Endothelial cell of hepatic sinusoid (primary cell): ENCODE results near the gene GNA15.

Experiments used
- in situ Hi-C: cut with HindIII; loops from 2 replicates; pipeline ENCODE4 v1.10.0; 2017; ENCODE audit warnings: low sequenced_read_pairs

GNA15 gene

DNA sequence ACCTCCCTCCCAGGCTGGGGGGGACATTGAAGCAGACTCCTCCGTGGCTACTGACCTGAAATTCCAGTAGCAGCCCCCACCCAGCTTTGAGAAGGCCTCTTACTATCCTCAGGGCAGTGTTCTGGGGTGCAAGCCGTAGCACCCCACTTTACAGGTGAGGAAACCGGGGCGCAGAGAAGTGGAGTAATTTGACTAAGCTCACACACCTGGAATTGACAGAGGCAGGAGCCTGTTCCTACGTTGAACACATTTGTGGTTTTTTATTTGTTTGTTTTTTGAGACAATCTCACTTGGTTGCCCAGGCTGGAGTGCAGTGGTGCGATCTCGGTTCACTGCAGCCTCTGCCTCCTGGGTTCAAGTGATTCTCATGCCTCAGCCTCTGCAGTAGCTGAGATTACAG lies 28.1 kb downstream of the GNA15 start:
- in situ Hi-C loops, result no loop called here

DNA sequence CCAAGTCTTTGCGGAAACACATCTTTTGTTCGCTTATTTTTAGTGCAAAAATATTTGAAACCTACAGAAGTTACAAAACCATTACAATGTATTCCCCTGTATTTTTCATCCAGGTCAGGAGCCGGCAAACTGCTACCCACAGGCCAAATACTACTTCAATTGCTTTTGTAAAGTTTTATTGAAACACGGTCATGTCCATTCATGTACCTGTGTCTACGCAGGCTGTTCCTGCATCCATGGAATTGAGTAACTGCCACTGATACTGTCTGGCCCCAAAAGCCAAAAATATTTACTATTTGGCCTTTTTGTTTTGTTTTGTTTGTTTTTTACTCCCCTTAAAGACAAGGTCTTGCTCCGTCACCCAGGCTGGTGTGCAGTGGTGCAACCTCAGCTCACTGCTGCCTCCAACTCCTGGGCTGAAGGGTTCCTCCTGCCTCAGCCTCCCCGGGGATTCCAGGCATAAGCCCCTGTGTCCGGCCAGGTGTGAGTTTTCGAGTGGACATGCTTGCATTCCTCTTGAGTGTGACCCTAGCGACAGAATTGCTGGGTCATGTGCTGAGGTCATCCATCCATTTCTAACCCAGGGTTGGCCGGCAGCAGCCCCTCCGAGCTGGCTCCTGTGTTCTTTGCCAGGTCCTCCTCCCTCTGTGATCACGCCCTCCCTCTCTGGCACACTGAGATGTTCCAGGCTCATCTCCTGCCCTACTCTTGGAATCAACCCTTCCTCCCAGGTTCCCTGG lies 31.9 kb downstream of the GNA15 start:
- in situ Hi-C loops, result no loop called here

DNA sequence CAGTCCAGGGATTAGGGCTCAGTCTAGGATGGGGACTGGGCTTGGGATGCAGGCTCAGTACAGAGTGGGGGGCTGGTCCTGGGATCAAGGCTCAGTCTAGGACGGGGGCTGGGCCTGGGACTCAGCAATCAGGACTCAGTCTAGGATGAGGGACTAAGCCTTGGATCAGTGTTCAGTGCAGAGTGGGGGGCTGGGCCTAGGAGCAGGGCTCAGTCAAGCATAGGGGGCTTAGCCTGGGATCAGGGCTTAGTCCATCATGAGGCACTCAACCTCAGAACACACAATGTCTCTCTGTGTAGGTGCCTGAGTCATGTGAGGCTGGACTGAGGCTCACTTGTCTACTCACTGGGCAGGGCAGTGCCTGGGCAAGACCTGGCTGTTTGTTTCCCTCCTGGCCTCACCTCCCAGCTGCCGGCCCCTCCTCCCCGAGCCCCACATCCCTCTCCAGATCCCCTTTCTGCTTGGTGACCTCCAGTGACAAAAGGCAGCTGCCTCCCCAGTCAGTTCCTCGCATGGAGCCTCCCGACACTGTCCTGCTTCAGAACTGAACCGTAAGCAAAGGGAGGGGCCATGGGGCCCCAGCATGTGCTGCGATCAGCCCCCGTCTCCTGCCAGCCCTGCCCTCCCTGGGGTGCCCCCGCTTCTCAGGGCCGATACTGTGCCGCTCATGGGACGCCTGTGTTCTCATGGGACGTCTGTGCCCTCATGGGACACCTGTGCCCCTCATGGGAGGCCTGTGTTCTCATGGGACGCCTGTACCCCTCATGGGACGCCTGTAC lies 36.2 kb downstream of the GNA15 start:
- in situ Hi-C loops, result loop anchor here (10.0 kb wide), 3 partner anchors 47 to 227 kb away; partner anchors contain the start of genes TLE2 and ZNF77

DNA sequence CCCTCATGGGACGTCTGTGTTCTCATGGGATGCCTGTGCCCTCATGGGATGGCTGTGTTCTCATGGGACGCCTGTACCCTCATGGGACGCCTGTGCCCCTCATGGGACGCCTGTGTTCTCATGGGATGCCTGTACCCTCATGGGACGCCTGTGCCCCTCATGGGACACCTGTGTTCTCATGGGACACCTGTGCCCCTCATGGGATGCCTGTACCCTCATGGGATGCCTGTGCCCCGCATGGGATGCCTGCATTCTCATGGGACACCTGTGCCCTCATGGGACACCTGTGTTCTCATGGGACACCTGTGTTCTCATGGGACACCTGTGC lies 36.8 kb downstream of the GNA15 start:
- in situ Hi-C loops, result loop anchor here (10.0 kb wide), 3 partner anchors 48 to 228 kb away; partner anchors contain the start of genes TLE2 and ZNF77

DNA sequence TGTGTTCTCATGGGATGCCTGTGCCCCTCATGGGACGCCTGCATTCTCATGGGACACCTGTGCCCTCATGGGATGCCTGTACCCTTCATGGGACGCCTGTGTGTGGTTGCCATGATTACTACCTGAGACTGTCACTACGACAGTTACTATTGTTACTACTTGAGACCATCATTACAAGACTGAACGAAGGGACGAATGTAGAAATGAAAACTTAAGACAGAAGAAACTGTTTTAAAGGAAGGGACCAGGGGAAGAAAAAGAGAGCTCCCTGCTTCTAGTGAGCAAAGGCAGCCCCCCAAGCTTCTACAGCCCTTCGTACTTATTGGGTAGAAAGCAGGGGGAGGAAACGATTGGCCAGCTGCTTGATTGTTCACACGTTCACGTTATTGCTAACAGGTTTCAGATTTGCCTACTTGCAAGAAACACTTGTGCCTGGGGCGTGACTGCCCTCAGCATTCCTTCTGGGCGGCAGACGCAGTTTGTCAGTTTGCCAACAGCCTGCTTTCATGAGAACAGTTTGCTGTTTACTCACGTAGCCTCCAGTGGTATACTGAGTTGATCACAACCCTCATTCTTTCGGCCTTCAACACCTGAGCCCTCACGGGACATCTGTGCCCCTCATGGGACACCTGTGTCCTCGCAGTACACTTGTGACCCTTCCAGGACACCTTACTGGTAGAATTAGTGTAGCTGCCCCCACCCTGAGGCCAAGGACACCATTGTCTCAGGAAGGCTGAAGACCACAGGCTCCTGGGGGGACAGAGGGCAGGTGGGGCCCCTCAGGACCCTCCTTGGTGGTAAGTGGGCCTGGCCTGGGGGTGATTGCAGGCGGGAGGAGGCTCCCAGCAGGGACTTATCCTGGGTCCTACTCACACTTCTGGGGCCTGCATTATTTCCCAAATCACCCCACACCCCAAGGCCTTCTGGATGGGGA lies 40.2 kb downstream of the GNA15 start:
- in situ Hi-C loops, result loop anchor here (5.0 to 10.0 kb wide), 5 partner anchors 51 to 231 kb away; partner anchors contain the start of genes TLE2 and ZNF77

DNA sequence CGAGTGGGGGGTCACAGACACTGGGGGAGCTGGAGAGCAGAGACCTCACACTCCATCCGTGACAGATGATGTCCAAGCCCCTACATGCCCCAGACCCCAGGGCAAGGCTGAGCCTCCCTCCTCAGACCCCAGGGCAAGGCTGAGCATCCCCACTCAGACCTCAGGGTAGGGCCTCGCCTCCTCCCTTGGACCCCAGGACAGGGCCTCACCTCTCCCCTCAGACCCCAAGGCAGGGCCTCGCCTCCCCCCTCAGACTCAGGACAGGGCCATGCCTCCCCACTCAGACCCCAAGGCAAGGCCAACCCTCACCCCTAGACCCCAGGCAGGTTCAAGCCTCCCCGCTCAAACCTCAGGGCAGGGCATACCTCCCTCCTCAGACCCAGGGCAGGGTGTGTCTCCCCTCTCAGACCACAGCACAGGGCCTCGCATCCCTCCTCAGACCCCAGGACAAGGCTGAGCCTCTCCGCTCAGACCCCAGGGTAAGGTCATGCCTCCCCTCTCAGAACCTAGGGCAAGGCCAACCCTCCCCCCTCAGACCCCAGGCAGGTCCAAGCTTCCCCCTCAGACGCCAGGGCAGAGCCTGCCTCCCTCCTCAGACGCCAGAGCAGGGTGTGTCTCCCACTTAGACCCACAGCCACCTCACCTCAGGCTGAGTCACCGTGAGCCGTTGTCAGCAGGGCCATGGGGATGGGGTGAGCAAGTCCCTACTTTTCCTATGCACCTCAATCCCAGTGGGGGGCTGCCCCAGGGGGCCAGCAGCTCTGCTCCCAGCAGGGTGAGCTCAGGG lies 41.1 kb downstream of the GNA15 start:
- in situ Hi-C loops, result loop anchor here (5.0 to 10.0 kb wide), 5 partner anchors 52 to 232 kb away; partner anchors contain the start of genes TLE2 and ZNF77

DNA sequence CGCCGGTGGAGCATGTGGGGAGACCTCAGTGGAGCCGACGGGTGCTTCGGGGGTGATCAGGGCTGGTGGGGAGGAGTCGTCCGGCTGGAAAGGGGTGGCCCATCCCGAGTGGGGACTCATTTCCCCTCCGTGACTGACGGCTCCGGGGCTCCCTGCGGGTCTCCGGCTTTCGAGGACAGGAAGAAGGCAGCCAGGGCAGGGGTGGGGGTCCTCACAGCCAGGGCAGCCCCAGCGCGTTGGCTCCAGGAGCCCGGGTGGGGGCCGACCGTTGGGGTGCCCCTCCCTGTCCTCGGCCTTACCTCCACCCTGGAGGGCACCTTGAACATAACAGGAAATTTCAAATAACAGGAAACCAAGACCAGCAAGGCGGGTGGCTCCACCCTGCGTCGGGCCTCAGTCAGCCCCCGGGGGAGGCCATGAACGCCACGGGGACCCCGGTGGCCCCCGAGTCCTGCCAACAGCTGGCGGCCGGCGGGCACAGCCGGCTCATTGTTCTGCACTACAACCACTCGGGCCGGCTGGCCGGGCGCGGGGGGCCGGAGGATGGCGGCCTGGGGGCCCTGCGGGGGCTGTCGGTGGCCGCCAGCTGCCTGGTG lies 42.6 kb downstream of the GNA15 start, which contains the start of gene S1PR4:
S1PR4 (plus strand) TSS at position 393 of the 596 bp plus-strand sequence; CDS start at position 417, 24 bp downstream.
- in situ Hi-C loops, result loop anchor here (5.0 to 10.0 kb wide), 5 partner anchors 54 to 234 kb away; partner anchors contain the start of genes TLE2 and ZNF77

DNA sequence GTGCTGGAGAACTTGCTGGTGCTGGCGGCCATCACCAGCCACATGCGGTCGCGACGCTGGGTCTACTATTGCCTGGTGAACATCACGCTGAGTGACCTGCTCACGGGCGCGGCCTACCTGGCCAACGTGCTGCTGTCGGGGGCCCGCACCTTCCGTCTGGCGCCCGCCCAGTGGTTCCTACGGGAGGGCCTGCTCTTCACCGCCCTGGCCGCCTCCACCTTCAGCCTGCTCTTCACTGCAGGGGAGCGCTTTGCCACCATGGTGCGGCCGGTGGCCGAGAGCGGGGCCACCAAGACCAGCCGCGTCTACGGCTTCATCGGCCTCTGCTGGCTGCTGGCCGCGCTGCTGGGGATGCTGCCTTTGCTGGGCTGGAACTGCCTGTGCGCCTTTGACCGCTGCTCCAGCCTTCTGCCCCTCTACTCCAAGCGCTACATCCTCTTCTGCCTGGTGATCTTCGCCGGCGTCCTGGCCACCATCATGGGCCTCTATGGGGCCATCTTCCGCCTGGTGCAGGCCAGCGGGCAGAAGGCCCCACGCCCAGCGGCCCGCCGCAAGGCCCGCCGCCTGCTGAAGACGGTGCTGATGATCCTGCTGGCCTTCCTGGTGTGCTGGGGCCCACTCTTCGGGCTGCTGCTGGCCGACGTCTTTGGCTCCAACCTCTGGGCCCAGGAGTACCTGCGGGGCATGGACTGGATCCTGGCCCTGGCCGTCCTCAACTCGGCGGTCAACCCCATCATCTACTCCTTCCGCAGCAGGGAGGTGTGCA lies 43.3 kb downstream of the GNA15 start:
- in situ Hi-C loops, result loop anchor here (5.0 to 10.0 kb wide), 5 partner anchors 54 to 234 kb away; partner anchors contain the start of genes TLE2 and ZNF77

DNA sequence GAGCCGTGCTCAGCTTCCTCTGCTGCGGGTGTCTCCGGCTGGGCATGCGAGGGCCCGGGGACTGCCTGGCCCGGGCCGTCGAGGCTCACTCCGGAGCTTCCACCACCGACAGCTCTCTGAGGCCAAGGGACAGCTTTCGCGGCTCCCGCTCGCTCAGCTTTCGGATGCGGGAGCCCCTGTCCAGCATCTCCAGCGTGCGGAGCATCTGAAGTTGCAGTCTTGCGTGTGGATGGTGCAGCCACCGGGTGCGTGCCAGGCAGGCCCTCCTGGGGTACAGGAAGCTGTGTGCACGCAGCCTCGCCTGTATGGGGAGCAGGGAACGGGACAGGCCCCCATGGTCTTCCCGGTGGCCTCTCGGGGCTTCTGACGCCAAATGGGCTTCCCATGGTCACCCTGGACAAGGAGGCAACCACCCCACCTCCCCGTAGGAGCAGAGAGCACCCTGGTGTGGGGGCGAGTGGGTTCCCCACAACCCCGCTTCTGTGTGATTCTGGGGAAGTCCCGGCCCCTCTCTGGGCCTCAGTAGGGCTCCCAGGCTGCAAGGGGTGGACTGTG lies 44.0 kb downstream of the GNA15 start:
- in situ Hi-C loops, result loop anchor here (5.0 to 10.0 kb wide), 5 partner anchors 55 to 235 kb away; partner anchors contain the start of genes TLE2 and ZNF77

DNA sequence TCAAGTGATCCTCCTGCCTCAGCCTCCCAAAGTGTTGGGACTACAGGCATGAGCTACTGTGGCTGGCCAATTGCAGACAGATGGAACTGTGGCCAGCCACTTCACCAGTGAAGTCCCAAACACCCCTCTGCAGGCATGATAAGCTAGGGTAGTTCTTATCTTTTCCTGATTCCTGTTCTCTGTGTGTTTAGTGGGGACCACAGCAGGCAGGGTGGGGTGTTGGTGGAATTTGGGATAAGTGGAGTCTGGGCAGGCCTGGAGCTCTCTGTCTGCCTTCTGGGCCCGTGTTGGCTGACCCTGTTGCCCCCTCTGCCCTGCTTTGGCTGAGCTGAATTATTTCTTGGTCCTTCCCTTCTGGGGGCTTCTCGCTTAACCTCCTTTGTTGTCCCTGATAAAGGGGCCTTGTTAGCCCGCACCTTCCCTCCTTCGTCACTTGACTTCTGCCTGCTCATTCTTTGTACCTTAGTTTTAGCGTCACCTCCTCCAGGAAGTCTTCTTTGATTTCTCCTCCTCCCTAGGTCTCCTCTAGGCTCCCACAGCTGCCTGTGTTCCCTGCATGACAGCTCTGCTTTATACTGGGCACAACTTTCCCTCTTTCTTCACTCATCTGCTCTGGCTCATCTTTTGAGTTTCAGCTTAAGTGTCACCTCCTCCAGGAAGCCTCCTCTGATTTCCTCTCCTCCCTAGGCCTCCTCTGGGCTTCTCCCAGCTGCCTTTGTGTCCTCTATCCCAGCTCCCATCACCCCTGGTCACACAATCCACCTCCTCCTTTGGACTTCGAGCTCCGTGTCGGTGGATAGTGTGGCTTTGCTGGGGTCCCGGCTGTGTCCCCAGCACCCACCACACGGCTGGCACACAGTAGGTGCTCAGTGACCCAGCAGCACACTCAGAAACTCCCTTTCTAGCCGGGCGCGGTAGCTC lies 48.1 kb downstream of the GNA15 start:
- in situ Hi-C loops, result no loop called here

DNA sequence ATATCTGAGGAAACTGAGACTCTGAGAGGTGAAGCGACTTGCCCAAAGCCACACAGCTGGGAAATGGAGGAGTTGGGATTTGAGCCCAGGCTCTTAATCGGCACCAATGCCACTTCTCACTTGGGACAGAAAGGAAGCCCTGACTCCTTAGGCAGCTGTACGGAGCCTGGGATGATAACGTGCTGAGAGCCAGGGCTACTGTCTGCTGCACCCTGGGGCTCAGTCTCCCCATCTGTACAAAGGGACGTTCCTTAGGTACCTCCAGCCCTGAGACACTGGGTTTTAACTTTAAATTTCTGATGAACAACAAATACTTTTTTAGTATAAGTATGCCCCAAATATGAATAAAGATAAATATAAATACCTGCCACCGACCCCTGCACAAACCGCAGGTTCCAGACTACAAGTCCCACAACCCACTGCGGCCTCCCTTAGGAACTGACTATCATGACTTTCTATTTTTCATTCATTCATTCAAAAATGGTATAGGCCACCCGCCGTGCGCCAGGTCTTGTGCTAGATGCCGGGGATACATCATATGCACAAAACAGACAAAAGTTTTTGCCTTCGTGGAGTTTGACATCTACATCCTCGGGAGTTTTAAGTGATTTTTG lies 49.1 kb downstream of the GNA15 start:
- in situ Hi-C loops, result no loop called here

DNA sequence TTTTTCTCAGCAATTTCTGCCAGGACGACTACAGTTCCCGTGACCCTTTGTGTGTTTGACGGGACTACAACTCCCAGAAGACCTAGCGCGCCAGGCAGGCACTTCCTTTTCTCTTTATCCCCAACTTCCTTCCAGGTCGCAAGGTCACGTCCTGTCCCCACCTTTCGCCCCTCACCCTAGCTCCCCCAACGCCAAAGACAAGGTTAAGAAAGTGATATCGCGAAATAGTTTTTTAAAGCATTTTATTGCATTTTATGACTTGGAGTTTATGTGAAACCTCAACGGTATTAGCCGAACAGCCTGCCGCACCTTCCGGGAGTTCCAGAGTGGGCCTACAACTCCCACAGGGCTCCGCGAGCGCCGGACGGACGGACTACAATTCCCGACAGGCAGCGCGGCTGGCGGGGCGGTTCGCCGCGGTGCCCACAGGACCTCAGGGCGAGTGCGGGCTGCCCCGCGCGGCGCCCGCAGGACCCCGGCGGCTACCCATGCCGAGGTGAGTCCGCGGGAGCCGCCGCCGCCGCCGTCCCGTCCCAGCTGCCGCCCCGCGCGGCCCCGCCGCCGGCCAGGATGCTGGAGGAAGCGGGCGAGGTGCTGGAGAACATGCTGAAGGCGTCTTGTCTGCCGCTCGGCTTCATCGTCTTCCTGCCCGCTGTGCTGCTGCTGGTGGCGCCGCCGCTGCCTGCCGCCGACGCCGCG lies 49.8 kb downstream of the GNA15 start, which contains the start of gene NCLN:
NCLN (plus strand) TSS at position 470 of the 699 bp plus-strand sequence; CDS start at position 571, 101 bp downstream.
- in situ Hi-C loops, result no loop called here

DNA sequence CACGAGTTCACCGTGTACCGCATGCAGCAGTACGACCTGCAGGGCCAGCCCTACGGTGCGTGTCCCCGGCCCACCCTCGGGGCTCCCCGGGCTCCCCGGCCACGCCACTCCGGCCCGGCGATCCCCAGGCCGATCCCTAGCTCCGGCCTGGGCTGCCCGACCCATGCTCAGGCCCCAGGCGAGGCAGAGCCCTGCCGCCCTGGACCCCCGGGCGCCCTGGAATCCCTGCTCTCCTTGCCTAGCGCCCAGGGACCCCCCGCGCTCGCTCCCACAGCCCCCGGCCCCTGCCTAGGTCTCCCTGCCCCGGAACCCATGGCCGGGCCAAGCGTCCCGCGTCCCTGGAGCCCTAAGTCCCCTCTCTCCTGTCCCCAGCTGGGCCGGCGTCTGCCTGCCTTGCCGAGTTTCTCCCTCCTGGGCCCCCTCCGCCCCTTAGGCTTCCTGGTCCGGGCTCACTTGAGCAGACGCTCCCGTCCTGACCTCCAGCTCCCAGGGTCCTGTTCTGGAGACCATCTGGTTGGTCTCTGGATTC lies 50.4 kb downstream of the GNA15 start:
- in situ Hi-C loops, result no loop called here

DNA sequence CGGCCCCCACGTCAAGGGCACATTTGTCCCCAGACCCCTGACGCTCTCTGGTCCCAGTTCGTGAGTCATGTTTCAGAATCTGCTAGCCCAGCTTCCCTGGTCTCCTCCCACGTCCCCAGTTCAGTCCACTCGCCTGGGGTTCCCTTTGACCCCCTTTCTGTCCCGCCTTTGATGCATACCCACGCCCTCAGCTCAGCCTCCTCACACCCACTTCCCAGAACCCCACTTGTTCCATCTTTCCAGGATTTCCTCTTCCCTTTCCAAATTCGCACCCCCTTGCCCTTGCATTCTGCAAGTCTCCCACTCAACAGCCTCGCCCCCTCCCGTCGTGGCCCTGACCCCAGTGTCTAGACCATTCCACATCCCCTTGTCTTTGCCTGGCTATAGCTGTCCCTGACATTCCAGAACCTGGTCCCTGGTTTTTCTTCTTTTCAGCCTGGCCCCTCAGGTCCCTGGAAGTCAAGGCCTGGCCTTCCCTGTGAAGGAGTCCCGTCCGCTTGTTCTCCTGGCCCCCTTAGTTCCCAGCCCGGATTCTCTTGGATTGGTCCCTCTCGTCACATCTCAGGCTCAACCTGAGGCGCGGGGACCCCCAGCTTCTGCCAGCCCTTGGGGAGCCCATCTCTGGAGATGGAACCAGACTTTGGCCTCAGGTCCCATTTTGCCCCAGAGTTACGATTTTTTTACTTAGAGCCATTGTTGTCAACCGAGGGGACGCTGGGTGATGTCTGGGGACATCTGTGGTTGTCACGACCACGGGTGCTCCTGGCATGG lies 51.2 kb downstream of the GNA15 start:
- in situ Hi-C loops, result no loop called here
